Right kidney (tissue), 1 donor: ENCODE measurements around the gene CADM1.

Source experiments
- DNase-seq: peaks from one replicate; pipeline ENCODE4 v3.0.0-alpha.2; 2016

Gene CADM1

GRCh38 chr11:115450519-115450918, 53.7 kb downstream of the CADM1 start:
- DNase-seq = no peak

- no peak for DNase-seq
These were observed 56.8 kb downstream of the CADM1 start for GRCh38 chr11:115447273-115447864.

GRCh38 chr11:115446214-115446613, 58.0 kb downstream of the CADM1 start:
- DNase-seq = no peak

GRCh38 chr11:115444542-115444941, 59.7 kb downstream of the CADM1 start:
- DNase-seq = no peak

- no peak for DNase-seq
These were observed 64.2 kb downstream of the CADM1 start for GRCh38 chr11:115439969-115440540.

- DNase-seq = no peak
These were observed 64.8 kb downstream of the CADM1 start for GRCh38 chr11:115439385-115439784.

GRCh38 chr11:115437902-115438575, 66.2 kb downstream of the CADM1 start:
- no peak for DNase-seq

- no peak for DNase-seq
These were observed 73.9 kb downstream of the CADM1 start for GRCh38 chr11:115430345-115430744.

- no peak for DNase-seq
These were observed 75.9 kb downstream of the CADM1 start for GRCh38 chr11:115428306-115428705.

DNA sequence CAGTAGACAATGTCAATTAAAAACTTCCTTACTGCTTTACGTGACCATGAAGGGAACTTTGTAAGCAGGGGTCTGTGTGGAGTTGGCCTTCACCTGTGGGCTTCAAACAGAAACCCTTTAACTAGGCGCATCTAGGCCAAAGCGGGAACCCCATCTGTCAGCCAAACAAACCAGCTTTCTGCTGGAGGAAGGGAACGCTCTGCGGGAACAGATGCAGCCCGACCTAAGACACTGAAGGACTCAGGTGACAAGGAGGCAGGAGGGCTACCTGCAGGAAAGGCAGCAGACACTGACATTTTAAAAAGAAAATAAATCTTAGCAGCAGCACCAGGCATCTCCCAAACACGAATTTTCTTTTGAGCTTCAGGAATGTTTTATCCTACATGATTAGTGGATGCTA, 78.4 kb downstream of the CADM1 start:
- no peak for DNase-seq

- DNase-seq = no peak
These were observed 79.0 kb downstream of the CADM1 start for GRCh38 chr11:115425250-115425649.

DNA sequence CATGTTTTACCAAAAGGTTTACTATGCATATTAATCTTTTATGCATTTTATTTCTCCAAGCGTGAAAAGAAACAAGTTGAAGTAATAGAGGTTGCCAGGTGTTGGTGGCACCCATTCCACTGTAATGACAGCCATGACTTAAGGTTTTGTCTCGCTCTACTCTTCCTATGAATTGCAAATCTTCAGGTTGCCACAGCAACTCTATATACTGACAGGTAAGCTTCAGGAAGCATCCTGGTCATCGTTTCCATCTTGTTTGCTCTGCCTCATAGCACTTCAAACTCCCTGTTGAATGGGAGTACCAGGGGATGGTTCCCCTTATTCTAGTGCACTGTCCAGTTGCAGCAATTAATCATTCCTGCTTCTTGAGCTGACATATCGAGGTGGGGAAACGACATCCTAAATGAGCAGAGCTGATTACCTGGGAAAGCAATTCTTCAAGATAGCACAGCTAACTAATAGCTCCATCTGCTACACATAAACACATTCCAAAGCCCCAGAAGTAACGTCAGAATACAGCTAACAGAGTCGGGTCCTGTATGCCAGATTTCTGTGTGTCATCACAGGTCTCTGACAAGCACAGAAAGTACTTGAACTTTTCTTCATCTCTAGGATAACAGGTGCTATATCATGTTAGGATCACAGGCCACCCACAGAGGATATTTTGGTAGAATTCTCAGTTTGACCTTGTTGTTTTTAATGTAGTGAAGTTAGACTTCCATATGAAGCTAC, 80.3 kb downstream of the CADM1 start:
- DNase-seq = no peak

- DNase-seq = no peak
These were observed 82.1 kb downstream of the CADM1 start for GRCh38 chr11:115421992-115422689.

- no peak for DNase-seq
These were observed 82.7 kb downstream of the CADM1 start for GRCh38 chr11:115421352-115421991.

- no peak for DNase-seq
These were observed 83.7 kb downstream of the CADM1 start for GRCh38 chr11:115420505-115420904.

DNA sequence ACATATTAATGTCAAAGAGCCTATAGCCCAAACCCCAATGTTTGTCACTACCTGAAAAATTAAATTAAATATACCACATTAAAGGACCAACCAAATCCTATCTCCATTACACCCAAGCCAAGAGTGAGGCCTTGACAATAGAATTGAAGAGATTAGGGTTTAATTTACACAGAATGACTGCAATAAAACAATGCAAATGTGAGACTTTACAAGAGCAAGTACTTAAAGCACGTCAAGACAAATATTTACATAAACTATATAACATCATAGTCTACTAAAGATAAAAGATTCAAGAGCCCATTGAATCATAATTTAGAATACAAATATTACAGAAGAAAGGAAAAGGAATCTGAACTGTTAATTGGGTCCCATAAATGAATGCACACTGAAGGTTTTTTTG, 85.6 kb downstream of the CADM1 start:
- no peak for DNase-seq

GRCh38 chr11:115418081-115418480, 86.1 kb downstream of the CADM1 start:
- DNase-seq = no peak

DNA sequence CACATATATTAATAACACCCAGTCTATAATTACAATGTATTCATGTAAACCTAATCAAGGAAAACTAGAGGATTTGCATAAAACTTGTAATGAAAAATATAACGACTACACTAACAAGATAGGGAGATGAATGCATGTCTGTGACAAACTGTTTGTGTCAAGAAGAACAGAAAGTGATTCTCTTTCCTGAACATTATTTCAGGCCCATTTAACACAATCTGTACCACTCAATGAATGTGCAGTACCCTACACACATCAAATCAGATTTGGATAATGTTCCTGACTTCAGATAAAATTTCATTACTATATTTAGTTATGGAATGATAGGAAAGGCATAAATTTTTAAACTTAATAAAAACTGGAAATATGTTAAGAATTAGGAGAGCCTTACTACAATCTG, 93.1 kb downstream of the CADM1 start:
- DNase-seq = no peak

- DNase-seq = peak; percentile 54
These were observed 94.5 kb downstream of the CADM1 start for GRCh38 chr11:115409691-115410220.

- no peak for DNase-seq
These were observed 95.0 kb downstream of the CADM1 start for GRCh38 chr11:115409116-115409670.
